A204.1 (cell line): ENCODE measurements around the gene TMCO4.
"Not testable (repeated sequence)": the region's sequence is repeated elsewhere in the genome, so short reads cannot be mapped to it uniquely, and the experiment has no call there.

Source experiments
- FAIRE-seq: peaks from 2 replicates; lab custom pipeline; 2012; peaks lifted over from hg19 to GRCh38; lab: Jason Lieb, UNC

TMCO4 gene

GRCh38 chr1:19812875-19813642, 13.3 kb upstream of the TMCO4 start:
- no peak for FAIRE-seq

- no peak for FAIRE-seq
These were observed 11.6 kb upstream of the TMCO4 start for GRCh38 chr1:19811206-19811851.

GRCh38 chr1:19809044-19809750, 9.5 kb upstream of the TMCO4 start:
- FAIRE-seq = no peak

GRCh38 chr1:19808351-19808750, 8.6 kb upstream of the TMCO4 start:
- FAIRE-seq = no peak

- FAIRE-seq = no peak
These were observed 5.1 kb upstream of the TMCO4 start for GRCh38 chr1:19804831-19805251.

GRCh38 chr1:19802269-19802668, 2.6 kb upstream of the TMCO4 start:
- FAIRE-seq = no peak

- FAIRE-seq = no peak
These were observed 524 bp upstream of the TMCO4 start for GRCh38 chr1:19800076-19800804.

GRCh38 chr1:19798486-19799229, 1.1 kb downstream of the TMCO4 start:
- no peak for FAIRE-seq

- FAIRE-seq = no peak
These were observed 1.9 kb downstream of the TMCO4 start for GRCh38 chr1:19797827-19798226.

GRCh38 chr1:19794583-19794982, 5.1 kb downstream of the TMCO4 start:
- FAIRE-seq = no peak

GRCh38 chr1:19793360-19794046, 6.2 kb downstream of the TMCO4 start:
- FAIRE-seq = no peak

- no peak for FAIRE-seq
These were observed 7.3 kb downstream of the TMCO4 start for GRCh38 chr1:19792237-19793002.

- FAIRE-seq = not testable (repeated sequence)
These were observed 9.4 kb downstream of the TMCO4 start for GRCh38 chr1:19790061-19790975.

- FAIRE-seq = no peak
These were observed 12.7 kb downstream of the TMCO4 start for GRCh38 chr1:19786988-19787423.

GRCh38 chr1:19785660-19786059, 14.1 kb downstream of the TMCO4 start:
- no peak for FAIRE-seq

- FAIRE-seq = no peak
These were observed 19.3 kb downstream of the TMCO4 start for GRCh38 chr1:19780267-19780877.

GRCh38 chr1:19776933-19777332, 22.8 kb downstream of the TMCO4 start:
- no peak for FAIRE-seq

- no peak for FAIRE-seq
These were observed 23.4 kb downstream of the TMCO4 start for GRCh38 chr1:19776287-19776686.

GRCh38 chr1:19775831-19776230, 23.9 kb downstream of the TMCO4 start:
- no peak for FAIRE-seq
